D721Med (cell line): ENCODE data around the gene TIE1.

Source experiments
- DNase-seq: peaks from one replicate; pipeline ENCODE4 v3.0.0; 2011; ENCODE audit warnings: low spot score; ENCODE audit not compliant: insufficient read length
- FAIRE-seq: peaks from 2 replicates; lab custom pipeline; 2011; peaks lifted over from hg19 to GRCh38; lab: Jason Lieb, UNC
- CTCF ChIP-seq: IDR thresholded peaks from 2 replicates; pipeline ENCODE4 v1.5.1; 2012; ENCODE audit warnings: mild to moderate bottlenecking, control low read depth; ENCODE audit not compliant: insufficient read depth; ENCODE audit errors: missing control alignments

Gene TIE1

DNA sequence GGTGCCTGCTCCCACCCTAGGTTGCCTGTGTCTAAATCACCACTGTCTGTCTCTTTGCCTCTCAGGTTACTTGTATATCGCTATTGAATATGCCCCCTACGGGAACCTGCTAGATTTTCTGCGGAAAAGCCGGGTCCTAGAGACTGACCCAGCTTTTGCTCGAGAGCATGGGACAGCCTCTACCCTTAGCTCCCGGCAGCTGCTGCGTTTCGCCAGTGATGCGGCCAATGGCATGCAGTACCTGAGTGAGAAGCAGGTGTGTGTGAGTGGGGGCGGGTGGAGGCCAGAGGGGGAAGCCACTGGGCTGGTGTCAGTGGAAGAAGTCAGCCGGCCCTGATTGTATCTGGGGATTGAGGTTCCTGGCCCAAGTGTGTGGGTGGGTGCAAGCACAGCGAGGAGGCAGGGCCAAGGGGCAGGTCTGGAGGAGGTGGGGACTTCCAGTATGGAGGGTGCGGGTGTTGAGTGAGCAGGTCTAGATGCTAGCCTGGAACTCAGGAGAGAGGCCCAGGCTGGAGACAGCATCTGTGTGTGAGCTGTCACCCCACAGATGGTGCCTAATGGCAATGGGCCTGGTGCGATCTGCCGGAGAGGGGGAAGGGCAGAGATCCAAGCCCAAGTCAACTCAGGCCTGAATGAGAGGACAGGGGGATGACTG lies 17.2 kb downstream of the TIE1 start:
- FAIRE-seq = no peak
- DNase-seq = no peak
- no peak for TF ChIP-seq CTCF

DNA sequence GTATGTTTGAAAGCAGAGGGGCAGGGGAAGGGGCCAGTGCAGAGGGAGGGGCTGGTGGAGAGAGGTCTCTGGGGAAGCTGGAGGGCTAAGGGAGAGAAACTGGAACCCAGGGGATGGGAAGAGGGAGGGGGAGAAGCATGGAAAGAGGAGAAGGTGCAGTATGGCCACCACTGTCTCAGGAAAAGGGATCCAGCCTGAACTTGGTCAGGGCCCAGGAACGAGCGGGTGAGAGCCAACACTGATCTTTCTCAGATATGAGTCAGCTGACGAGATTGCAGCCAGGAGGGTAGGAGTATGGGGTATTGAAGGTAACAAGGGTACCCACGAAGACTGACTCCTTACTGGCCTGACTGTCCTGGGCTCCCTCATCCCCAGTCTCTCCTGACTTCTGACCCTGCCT lies 18.0 kb downstream of the TIE1 start:
- DNase-seq (no peak), FAIRE-seq (no peak)
- no peak for TF ChIP-seq CTCF

DNA sequence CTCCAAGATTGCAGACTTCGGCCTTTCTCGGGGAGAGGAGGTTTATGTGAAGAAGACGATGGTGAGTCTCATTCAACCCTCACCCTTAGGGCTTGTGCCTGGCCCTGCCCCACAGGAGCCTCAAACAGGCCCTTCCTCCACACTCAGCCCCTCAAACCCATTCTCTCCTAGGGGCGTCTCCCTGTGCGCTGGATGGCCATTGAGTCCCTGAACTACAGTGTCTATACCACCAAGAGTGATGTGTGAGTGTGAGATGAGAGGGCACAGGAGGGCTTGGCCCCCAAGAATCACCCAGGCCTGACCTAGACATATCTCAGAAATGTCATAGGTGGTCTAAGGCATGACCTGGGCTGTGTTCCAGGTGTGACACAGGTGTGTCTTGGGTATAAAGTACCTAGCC lies 18.5 kb downstream of the TIE1 start:
- FAIRE-seq (no peak), DNase-seq (no peak)
- no peak for TF ChIP-seq CTCF

GRCh38 chr1:43319766-43320165 lies 19.0 kb downstream of the TIE1 start:
- TF ChIP-seq CTCF = no peak
- no peak for DNase-seq
- no peak for FAIRE-seq

GRCh38 chr1:43321331-43321891 lies 20.6 kb downstream of the TIE1 start:
- FAIRE-seq (no peak), DNase-seq (no peak)
- TF ChIP-seq CTCF = no peak

DNA sequence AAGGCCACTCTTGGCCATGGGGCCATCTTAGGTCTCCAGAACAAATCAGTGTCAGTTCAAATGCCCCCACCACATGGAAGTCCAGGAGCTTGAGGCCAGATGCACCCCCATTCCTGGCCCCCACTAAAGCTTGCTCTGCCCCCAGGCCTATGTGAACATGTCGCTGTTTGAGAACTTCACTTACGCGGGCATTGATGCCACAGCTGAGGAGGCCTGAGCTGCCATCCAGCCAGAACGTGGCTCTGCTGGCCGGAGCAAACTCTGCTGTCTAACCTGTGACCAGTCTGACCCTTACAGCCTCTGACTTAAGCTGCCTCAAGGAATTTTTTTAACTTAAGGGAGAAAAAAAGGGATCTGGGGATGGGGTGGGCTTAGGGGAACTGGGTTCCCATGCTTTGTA lies 21.7 kb downstream of the TIE1 start:
- no peak for FAIRE-seq
- no peak for DNase-seq
- TF ChIP-seq CTCF = no peak

- TF ChIP-seq CTCF = no peak
- no peak for FAIRE-seq
These were observed 24.0 kb downstream of the TIE1 start for GRCh38 chr1:43324810-43325209.

More at GRCh38 chr1:43324810-43325209, 24.0 kb downstream of the TIE1 start:
- DNase-seq = no peak
